Stimulated activated CD4-positive, alpha-beta T cell treated with anti-CD3 and anti-CD28 coated beads, Interleukin-1b, Interleukin-23, amount 100 ng/mL, for 1 hour (primary cell): ENCODE results near the gene IZUMO4.
"Not testable (repeated sequence)": the region's sequence is repeated elsewhere in the genome, so short reads cannot be mapped to it uniquely, and the experiment has no call there.

Experiments used
- DNase-seq, 2 donors: peaks; one replicate each; pipeline ENCODE4 v3.0.0-alpha.2; 2020; ENCODE audit warnings: low read depth in 2 of 2

Gene IZUMO4

GRCh38 chr19:2123682-2124387 is 27.1 kb downstream of the IZUMO4 start:
- DNase-seq: no peak

GRCh38 chr19:2126879-2127518 is 30.3 kb downstream of the IZUMO4 start:
- DNase-seq: no peak

- no peak for DNase-seq
Observed at GRCh38 chr19:2127758-2128157, 31.0 kb downstream of the IZUMO4 start.

- not testable (repeated sequence) for DNase-seq
Observed at GRCh38 chr19:2128252-2128651, 31.5 kb downstream of the IZUMO4 start.

GRCh38 chr19:2129022-2129421 is 32.3 kb downstream of the IZUMO4 start:
- no peak for DNase-seq

GRCh38 chr19:2129486-2129885 is 32.8 kb downstream of the IZUMO4 start:
- DNase-seq: no peak

- DNase-seq: no peak
Observed at GRCh38 chr19:2129892-2130770, 33.4 kb downstream of the IZUMO4 start.

GRCh38 chr19:2131012-2131975 is 34.6 kb downstream of the IZUMO4 start:
- DNase-seq: not testable (repeated sequence)

GRCh38 chr19:2132191-2132590 is 35.5 kb downstream of the IZUMO4 start:
- no peak for DNase-seq

- no peak for DNase-seq
Observed at GRCh38 chr19:2132731-2133490, 36.2 kb downstream of the IZUMO4 start.

GRCh38 chr19:2135474-2136402 is 39.0 kb downstream of the IZUMO4 start:
- DNase-seq: no peak

GRCh38 chr19:2136796-2137195 is 40.1 kb downstream of the IZUMO4 start:
- DNase-seq: no peak

GRCh38 chr19:2138061-2138728 is 41.5 kb downstream of the IZUMO4 start:
- DNase-seq: no peak

- DNase-seq: no peak
Observed at GRCh38 chr19:2139385-2140137, 42.8 kb downstream of the IZUMO4 start.

GRCh38 chr19:2140138-2140569 is 43.4 kb downstream of the IZUMO4 start:
- DNase-seq: no peak

GRCh38 chr19:2142173-2142829 is 45.6 kb downstream of the IZUMO4 start:
- DNase-seq: no peak

GRCh38 chr19:2144190-2144589 is 47.5 kb downstream of the IZUMO4 start:
- no peak for DNase-seq

- DNase-seq: no peak
Observed at GRCh38 chr19:2145831-2146241, 49.1 kb downstream of the IZUMO4 start.
